NCI-H524 (cell line): ENCODE results near the gene GRIA4.
"Not testable (repeated sequence)": the region's sequence is repeated elsewhere in the genome, so short reads cannot be mapped to it uniquely, and the experiment has no call there.

Experiments used
- DNase-seq, 2 experiments: peaks; one replicate each; lab custom pipeline; 2025; lab: John Stamatoyannopoulos, UW

The GRIA4 gene

GRCh38 chr11:106003094-106003493, 393.2 kb downstream of the GRIA4 start:
- not testable (repeated sequence) for DNase-seq

GRCh38 chr11:106011481-106011880, 401.6 kb downstream of the GRIA4 start:
- no peak for DNase-seq

- peak in 1 of 2 experiments; percentile 19 for DNase-seq
Observed at GRCh38 chr11:106012744-106013143, 402.9 kb downstream of the GRIA4 start.

- no peak for DNase-seq
Observed at GRCh38 chr11:106014035-106014434, 404.2 kb downstream of the GRIA4 start.

- no peak for DNase-seq
Observed at GRCh38 chr11:106014620-106015019, 404.7 kb downstream of the GRIA4 start.

- no peak for DNase-seq
Observed at GRCh38 chr11:106015066-106015465, 405.2 kb downstream of the GRIA4 start.

- peak in 1 of 2 experiments; percentile 29 for DNase-seq
Observed at GRCh38 chr11:106017093-106017492, 407.2 kb downstream of the GRIA4 start.

- DNase-seq = peak in 1 of 2 experiments; percentile 42
Observed at GRCh38 chr11:106021181-106021966, 411.5 kb downstream of the GRIA4 start.

GRCh38 chr11:106021967-106022794, 412.3 kb downstream of the GRIA4 start, which contains the start of gene MSANTD4:
TSS of gene MSANTD4 (minus strand) at chr11:106022240. CDS start at chr11:106010917, 11,323 bp downstream.
- peak; percentile 94 to 99 for DNase-seq

- no peak for DNase-seq
Observed at GRCh38 chr11:106022795-106023275, 413.0 kb downstream of the GRIA4 start.

- DNase-seq = no peak
Observed at GRCh38 chr11:106030609-106031008, 420.7 kb downstream of the GRIA4 start.

- no peak for DNase-seq
Observed at GRCh38 chr11:106031202-106031810, 421.4 kb downstream of the GRIA4 start.
